GM10248 (cell line): ENCODE data around the gene POU2F2.
"Not testable (repeated sequence)": the region's sequence is repeated elsewhere in the genome, so short reads cannot be mapped to it uniquely, and the experiment has no call there.

Experiments
- CTCF ChIA-PET: fragments of 300-600 bp; sonication (Branson Sonifier 250); formaldehyde crosslinking; extraction: SDS; loops from one replicate; lab custom pipeline; 2021; ENCODE audit warnings: antibody characterized with exemption; lab: Yijun Ruan, JAX
- POLR2A ChIA-PET: fragments of 350-650 bp; sonication (Branson Sonifier 250); formaldehyde crosslinking; extraction: SDS; loops from one replicate; lab custom pipeline; 2020; ENCODE audit warnings: antibody characterized with exemption; lab: Yijun Ruan, JAX
- DNase-seq: peaks from one replicate; pipeline ENCODE4 v3.0.0; 2012; ENCODE audit errors: extremely low spot score
- CTCF ChIP-seq: IDR thresholded peaks from 2 replicates; pipeline ENCODE4 v1.5.1; 2012; ENCODE audit warnings: mild to moderate bottlenecking, low read depth; ENCODE audit errors: extremely low read depth, missing control alignments, control extremely low read depth

The POU2F2 gene

GRCh38 chr19:42045575-42045974, 86.7 kb downstream of the POU2F2 start:
- no peak for DNase-seq
- POLR2A ChIA-PET: interaction anchor here (0.5 kb wide), 1 partner anchor 323 kb away, joined by 4 read pairs; no protein-coding TSS in a partner anchor
- CTCF ChIA-PET: interaction anchor here (1.2 to 3.5 kb wide), 2 partner anchors 11 to 15 kb away, joined by 3 to 19 read pairs; no protein-coding TSS in a partner anchor
- TF ChIP-seq CTCF: no peak

- no peak for DNase-seq
- ChIA-PET POLR2A (no interaction called here), CTCF (interaction anchor here (1.3 to 1.9 kb wide), 3 partner anchors 8 to 336 kb away, joined by 3 to 6 read pairs (median 5); no protein-coding TSS in a partner anchor)
- TF ChIP-seq CTCF: no peak
Observed at GRCh38 chr19:42042455-42043170, 89.6 kb downstream of the POU2F2 start.

- DNase-seq, POLR2A ChIA-PET: not testable (repeated sequence)
- CTCF ChIA-PET: interaction anchor here (1.2 to 1.7 kb wide), 3 partner anchors 10 to 13 kb away, joined by 3 read pairs; no protein-coding TSS in a partner anchor
Observed at GRCh38 chr19:42040491-42040890, 91.8 kb downstream of the POU2F2 start.

- no peak for TF ChIP-seq CTCF
- ChIA-PET POLR2A (no interaction called here), CTCF (interaction anchor here (1.2 to 1.7 kb wide), 3 partner anchors 9 to 13 kb away, joined by 3 read pairs; no protein-coding TSS in a partner anchor)
- no peak for DNase-seq
Observed at GRCh38 chr19:42040031-42040430, 92.2 kb downstream of the POU2F2 start.

- no peak for TF ChIP-seq CTCF
- CTCF ChIA-PET: interaction anchor here (1.5 to 2.4 kb wide), 2 partner anchors 10 to 285 kb away, joined by 4 to 13 read pairs; no protein-coding TSS in a partner anchor
- DNase-seq: no peak
- POLR2A ChIA-PET: no interaction called here
Observed at GRCh38 chr19:42038666-42039065, 93.6 kb downstream of the POU2F2 start.

- no peak for TF ChIP-seq CTCF
- POLR2A ChIA-PET: interaction anchor here (0.5 kb wide), 1 partner anchor 36 kb away, joined by 4 read pairs; no protein-coding TSS in a partner anchor
- CTCF ChIA-PET: interaction anchor here (1.0 to 2.4 kb wide), 5 partner anchors 9 to 284 kb away, joined by 3 to 13 read pairs (median 4); no protein-coding TSS in a partner anchor
- no peak for DNase-seq
Observed at GRCh38 chr19:42037649-42038048, 94.6 kb downstream of the POU2F2 start.
